Neural cell (in vitro differentiated cells): Measurements from ENCODE around the gene ARHGEF1.

Experiments
- EZH2 ChIP-seq: fragments of 200-600, 300-800 bp; shearing (Covaris generic), sonication (generic); IDR thresholded peaks from 2 replicates; pipeline ENCODE4 v1.6.1; 2014; ENCODE audit warnings: antibody characterized with exemption, low read length, borderline replicate concordance, mild to moderate bottlenecking; ENCODE audit not compliant: insufficient read depth, poor library complexity, severe bottlenecking
- POLR2AphosphoS5 ChIP-seq: IDR thresholded peaks from 2 replicates; pipeline ENCODE4 v1.6.1; 2012
- RAD21 ChIP-seq: fragments of 450-650 bp; conservative IDR thresholded peaks from 2 replicates; pipeline ENCODE4 v1.6.1; 2014; ENCODE audit warnings: antibody characterized with exemption, mild to moderate bottlenecking, moderate library complexity
- TF ChIP-seq, protein P1 (sequence below): fragments of 450-650 bp; IDR thresholded peaks from 2 replicates; pipeline ENCODE4 v1.5.1; 2014; ENCODE audit warnings: antibody characterized with exemption, mild to moderate bottlenecking, moderate library complexity; ENCODE audit not compliant: poor library complexity, severe bottlenecking

DNA sequence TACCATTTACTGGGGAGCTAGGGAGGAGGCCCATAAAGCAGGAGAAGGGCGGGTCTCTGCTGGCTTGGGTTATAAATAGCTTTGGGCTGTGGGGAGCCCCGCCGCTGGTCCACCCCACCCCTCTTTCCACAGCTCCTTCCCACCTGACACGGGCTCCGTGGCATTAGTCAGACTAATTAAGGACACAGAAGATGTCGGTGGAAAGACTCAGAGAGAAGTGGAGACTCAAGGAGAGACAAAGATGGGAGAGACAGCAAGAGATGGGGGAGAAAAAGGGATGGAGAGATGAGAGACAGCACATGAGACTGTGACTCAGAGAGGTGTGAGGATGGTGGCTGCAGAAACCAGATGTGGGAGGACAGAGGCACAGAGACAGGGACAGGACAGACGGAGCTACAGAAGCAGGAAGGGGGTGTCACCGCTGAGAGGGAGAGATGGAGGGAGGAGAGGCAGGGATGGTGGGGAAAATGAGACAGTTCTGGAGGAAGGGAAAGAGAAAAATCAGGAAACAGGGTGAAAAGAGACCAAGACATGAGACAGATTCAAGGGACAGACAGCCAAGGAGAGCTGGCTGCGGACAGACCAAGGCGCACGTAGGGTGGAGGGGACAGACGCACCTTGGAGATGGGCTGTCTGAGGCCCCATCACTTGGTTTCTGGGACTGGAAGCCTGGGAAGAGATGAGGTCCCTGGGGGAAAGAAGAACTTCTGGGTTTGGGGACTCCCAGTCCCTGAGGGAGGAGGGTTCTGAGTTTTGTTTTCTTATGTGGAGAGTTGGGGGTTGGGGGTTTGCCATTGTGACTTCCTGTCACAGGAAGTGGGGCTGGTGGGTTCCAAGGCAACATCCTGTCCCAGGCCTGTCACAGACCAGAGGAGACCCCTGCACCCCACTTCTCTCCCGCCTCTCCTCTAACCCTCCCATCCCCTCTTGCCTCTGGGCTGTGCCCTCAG is 4.1 kb downstream of the ARHGEF1 start:
- TF ChIP-seq, protein P1, sequence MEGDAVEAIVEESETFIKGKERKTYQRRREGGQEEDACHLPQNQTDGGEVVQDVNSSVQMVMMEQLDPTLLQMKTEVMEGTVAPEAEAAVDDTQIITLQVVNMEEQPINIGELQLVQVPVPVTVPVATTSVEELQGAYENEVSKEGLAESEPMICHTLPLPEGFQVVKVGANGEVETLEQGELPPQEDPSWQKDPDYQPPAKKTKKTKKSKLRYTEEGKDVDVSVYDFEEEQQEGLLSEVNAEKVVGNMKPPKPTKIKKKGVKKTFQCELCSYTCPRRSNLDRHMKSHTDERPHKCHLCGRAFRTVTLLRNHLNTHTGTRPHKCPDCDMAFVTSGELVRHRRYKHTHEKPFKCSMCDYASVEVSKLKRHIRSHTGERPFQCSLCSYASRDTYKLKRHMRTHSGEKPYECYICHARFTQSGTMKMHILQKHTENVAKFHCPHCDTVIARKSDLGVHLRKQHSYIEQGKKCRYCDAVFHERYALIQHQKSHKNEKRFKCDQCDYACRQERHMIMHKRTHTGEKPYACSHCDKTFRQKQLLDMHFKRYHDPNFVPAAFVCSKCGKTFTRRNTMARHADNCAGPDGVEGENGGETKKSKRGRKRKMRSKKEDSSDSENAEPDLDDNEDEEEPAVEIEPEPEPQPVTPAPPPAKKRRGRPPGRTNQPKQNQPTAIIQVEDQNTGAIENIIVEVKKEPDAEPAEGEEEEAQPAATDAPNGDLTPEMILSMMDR: no peak
- TF ChIP-seq RAD21 (no peak), POLR2AphosphoS5 (no peak), EZH2 (no peak)
